B cell (primary cell): Measurements from ENCODE around the gene ASPA. TPM values are rescaled to one million over a fixed set of nuclear protein-coding genes. Genes with fewer than 3 reads are reported as not detected.

Experiments used
- ATAC-seq: fragments of 200-7000 bp; cut with Tn5 transposase; one replicate; pipeline ENCODE4 v1.10.0; 2021; ENCODE audit warnings: low read depth, mild to moderate bottlenecking, moderate number of reproducible peaks, moderate library complexity
- CTCF ChIA-PET: fragments of 350-600 bp; sonication (Branson Sonifier 250); formaldehyde crosslinking; loops from one replicate; lab custom pipeline; 2021; ENCODE audit warnings: antibody characterized with exemption, inconsistent platforms; lab: Charles Lee
- POLR2A ChIA-PET: fragments of 350-600 bp; sonication (Branson Sonifier 250); formaldehyde crosslinking; loops from one replicate; lab custom pipeline; 2021; ENCODE audit warnings: antibody characterized with exemption; lab: Charles Lee
- DNase-seq: peaks from one replicate; pipeline ENCODE4 v3.0.0; 2013
- H2AFZ ChIP-seq: 2 replicates; pipeline ENCODE4 v1.6.1; 2012; ENCODE audit warnings: mild to moderate bottlenecking, low read depth, low read length; ENCODE audit not compliant: insufficient read depth, poor library complexity, severe bottlenecking
- H3K27ac ChIP-seq, 2 donors: 1 replicate in 1 of 2; 2 replicates in 1 of 2; pipeline ENCODE4 v1.5.1; 2012 to 2013; ENCODE audit warnings: low read length in 2 of 2, mild to moderate bottlenecking in 2 of 2, moderate library complexity in 1 of 2
- H3K27me3 ChIP-seq, 4 experiments: fragments of 200-600 bp in 1 of 4; sonication (generic) in 1 of 4; replicated peaks in 1 of 4; 1 replicate in 2 of 4; 2 replicates in 2 of 4; pipeline versions ENCODE4 v1.6.1 to v1.7.0; 2013 to 2016; ENCODE audit warnings: low read length in 3 of 4, mild to moderate bottlenecking in 2 of 4, mixed read lengths in 1 of 4, moderate library complexity in 1 of 4; ENCODE audit not compliant: insufficient read depth in 4 of 4, control insufficient read depth in 3 of 4; ENCODE audit errors: control extremely low read depth in 1 of 4
- H3K36me3 ChIP-seq, 2 experiments: replicated peaks in 1 of 2; 1 replicate in 1 of 2; 2 replicates in 1 of 2; pipeline versions ENCODE4 v1.6.1 to v1.7.1; 2013; ENCODE audit warnings: low read length in 1 of 2; ENCODE audit not compliant: insufficient read depth in 2 of 2, control insufficient read depth in 1 of 2; ENCODE audit errors: control extremely low read depth in 1 of 2, extremely low read depth in 1 of 2
- H3K4me1 ChIP-seq, 2 donors: fragments of 200-600 bp in 1 of 2; sonication (generic) in 1 of 2; 1 replicate in 1 of 2; 2 replicates in 1 of 2; pipeline versions ENCODE4 v1.5.1 to v1.6.1; 2013 to 2017; ENCODE audit warnings: low read length in 2 of 2; ENCODE audit not compliant: control insufficient read depth in 2 of 2, insufficient read depth in 2 of 2
- H3K4me2 ChIP-seq: replicated peaks from 2 replicates; pipeline ENCODE3; 2012; ENCODE audit warnings: mild to moderate bottlenecking, low read depth, low read length; ENCODE audit not compliant: poor library complexity, severe bottlenecking
- H3K4me3 ChIP-seq, 5 experiments: fragments of 200-600 bp in 1 of 5; sonication (generic) in 1 of 5; 1 replicate in 3 of 5; 2 replicates in 2 of 5; pipeline versions ENCODE4 v1.5.1 to v1.7.0; 2011 to 2016; ENCODE audit warnings: low read length in 4 of 5, mild to moderate bottlenecking in 4 of 5, low read depth in 2 of 5, control low read depth in 1 of 5, moderate library complexity in 1 of 5; ENCODE audit not compliant: insufficient read depth in 1 of 5; ENCODE audit errors: control extremely low read depth in 1 of 5, extremely low read depth in 1 of 5
- H3K79me2 ChIP-seq: fragments of 200-600 bp; sonication (generic); one replicate; pipeline ENCODE4 v1.6.0; 2016; ENCODE audit warnings: low read length; ENCODE audit not compliant: control insufficient read depth, insufficient read depth
- H3K9ac ChIP-seq: fragments of 200-600 bp; sonication (generic); 2 replicates; pipeline ENCODE4 v1.6.1; 2017; ENCODE audit warnings: mild to moderate bottlenecking, low read length, moderate library complexity
- H3K9me3 ChIP-seq, 3 donors: one replicate each; pipeline versions ENCODE4 v1.6.1 to v1.7.1; 2013; ENCODE audit warnings: low read length in 2 of 3; ENCODE audit not compliant: control insufficient read depth in 2 of 3, insufficient read depth in 1 of 3; ENCODE audit errors: control extremely low read depth in 1 of 3
- H4K20me1 ChIP-seq: 2 replicates; pipeline ENCODE4 v1.6.0; 2012; ENCODE audit warnings: mild to moderate bottlenecking, low read length; ENCODE audit not compliant: insufficient read depth, control insufficient read depth, poor library complexity, severe bottlenecking
- H3K27ac Mint-ChIP-seq: one replicate; pipeline ENCODE4 v1.8.0; 2021; ENCODE audit warnings: mixed read lengths
- H3K27me3 Mint-ChIP-seq: one replicate; pipeline ENCODE4 v1.8.0; 2021; ENCODE audit warnings: mixed read lengths
- H3K4me1 Mint-ChIP-seq: one replicate; pipeline ENCODE4 v1.8.0; 2021; ENCODE audit warnings: mixed read lengths
- H3K4me3 Mint-ChIP-seq: one replicate; pipeline ENCODE4 v1.8.0; 2021; ENCODE audit warnings: mixed read lengths
- H3K9me3 Mint-ChIP-seq: one replicate; pipeline ENCODE4 v1.8.0; 2022; ENCODE audit warnings: mixed read lengths; ENCODE audit not compliant: insufficient read depth
- CTCF ChIP-seq: fragments of 200-600 bp; IDR thresholded peaks from one replicate; pipeline ENCODE4 v1.8.0; 2022; ENCODE audit warnings: antibody characterized with exemption, mild to moderate bottlenecking
- EZH2 ChIP-seq: IDR thresholded peaks from 2 replicates; pipeline ENCODE4 v1.6.1; 2012; ENCODE audit warnings: borderline replicate concordance, low read depth, mild to moderate bottlenecking, moderate library complexity, low read length; ENCODE audit not compliant: insufficient read depth, poor library complexity, severe bottlenecking
- WGBS: methylation state at CpG from one replicate; pipeline ENCODE4 v1.1.5; 2013; ENCODE audit warnings: missing lambda C conversion rate; ENCODE audit not compliant: insufficient coverage; 5-methylcytosine and 5-hydroxymethylcytosine counted together
- intact Hi-C: fragments of 100-400 bp; cut with micrococcal nuclease; formaldehyde crosslinking; loops from one replicate; pipeline ENCODE4 v1.10.0; 2022
- polyA plus RNA-seq: library from polyadenylated mRNA; depleted of rRNA; stranded (reverse); fragments of >200 nt; gene quantifications from 2 replicates; pipeline ENCODE4 v1.2.3, GENCODE V29; 2012
- total RNA-seq, 2 donors: library from RNA; stranded (reverse); fragments of 120-200 nt in 1 of 2; gene quantifications; 1 replicate in 1 of 2; 2 replicates in 1 of 2; pipeline versions ENCODE4 v1.2.3 to v1.2.4, GENCODE V29; 2013 to 2022

The ASPA gene
- total and polyA plus RNA-seq, 2 donors (not counting 1 experiment from before 2014, with no cell fraction given), result not detected

- H4K20me1 ChIP-seq, result no peaks in the 10 kb centered on the region
- no peaks in the 10 kb centered on the region for H3K27me3 ChIP-seq
- no peak overlapping the region for H2AFZ ChIP-seq
- no peak overlapping the region for H3K4me3 Mint-ChIP-seq
- intact Hi-C loops, result no loop called here
- WGBS, result 96% methylated on average over 12 of the region's 13 CpGs
- no peaks in the 10 kb centered on the region for H3K36me3 ChIP-seq
- no peak overlapping the region for H3K9ac ChIP-seq
- H3K9me3 ChIP-seq, result no peaks in the 10 kb centered on the region
- H3K27me3 Mint-ChIP-seq, result no peaks in the 10 kb centered on the region
- H3K4me2 ChIP-seq, result no peak overlapping the region
- no peak overlapping the region for H3K27ac Mint-ChIP-seq
- H3K27ac ChIP-seq, result no peak overlapping the region
- POLR2A ChIA-PET, result no interaction called here
- ATAC-seq (no peak), DNase-seq (no peak)
- H3K79me2 ChIP-seq, result no peaks in the 10 kb centered on the region
- no peak for TF ChIP-seq EZH2
- TF ChIP-seq CTCF, result no peak
- H3K4me1 Mint-ChIP-seq, result no peaks in the 10 kb centered on the region
- no peaks in the 10 kb centered on the region for H3K9me3 Mint-ChIP-seq
- CTCF ChIA-PET, result interaction anchor here (0.6 kb wide), 1 partner anchor 109 kb away, joined by 3 read pairs; no protein-coding TSS in a partner anchor
- H3K4me1 ChIP-seq, result no peaks in the 10 kb centered on the region
- no peak overlapping the region for H3K4me3 ChIP-seq
Observed at GRCh38 chr17:3524024-3524423, 48.2 kb downstream of the ASPA start.

GRCh38 chr17:3526491-3526890, 50.7 kb downstream of the ASPA start:
- H3K79me2 ChIP-seq, result no peaks in the 10 kb centered on the region
- TF ChIP-seq CTCF, result no peak
- no peak for TF ChIP-seq EZH2
- Mint-ChIP-seq H3K4me1 (no peaks in the 10 kb centered on the region), H3K27me3 (no peaks in the 10 kb centered on the region), H3K27ac (no peak overlapping the region), H3K9me3 (no peaks in the 10 kb centered on the region), H3K4me3 (no peak overlapping the region)
- H3K4me2 ChIP-seq, result no peak overlapping the region
- intact Hi-C loops, result no loop called here
- 93% methylated on average over 11 of the region's 12 CpGs for WGBS
- no peaks in the 10 kb centered on the region for H3K27me3 ChIP-seq
- no peaks in the 10 kb centered on the region for H3K36me3 ChIP-seq
- DNase-seq, result no peak
- H3K4me3 ChIP-seq, result no peak overlapping the region
- no peaks in the 10 kb centered on the region for H3K9me3 ChIP-seq
- no peak overlapping the region for H3K9ac ChIP-seq
- no peak overlapping the region for H2AFZ ChIP-seq
- H3K4me1 ChIP-seq, result no peaks in the 10 kb centered on the region
- H3K27ac ChIP-seq, result no peak overlapping the region
- POLR2A ChIA-PET, result no interaction called here
- CTCF ChIA-PET, result no interaction called here
- no peak for ATAC-seq
- no peaks in the 10 kb centered on the region for H4K20me1 ChIP-seq
